ENCODE measurements around the gene SMAD3.
"Not testable (repeated sequence)": the region's sequence is repeated elsewhere in the genome, so short reads cannot be mapped to it uniquely, and the experiment has no call there.

DNA sequence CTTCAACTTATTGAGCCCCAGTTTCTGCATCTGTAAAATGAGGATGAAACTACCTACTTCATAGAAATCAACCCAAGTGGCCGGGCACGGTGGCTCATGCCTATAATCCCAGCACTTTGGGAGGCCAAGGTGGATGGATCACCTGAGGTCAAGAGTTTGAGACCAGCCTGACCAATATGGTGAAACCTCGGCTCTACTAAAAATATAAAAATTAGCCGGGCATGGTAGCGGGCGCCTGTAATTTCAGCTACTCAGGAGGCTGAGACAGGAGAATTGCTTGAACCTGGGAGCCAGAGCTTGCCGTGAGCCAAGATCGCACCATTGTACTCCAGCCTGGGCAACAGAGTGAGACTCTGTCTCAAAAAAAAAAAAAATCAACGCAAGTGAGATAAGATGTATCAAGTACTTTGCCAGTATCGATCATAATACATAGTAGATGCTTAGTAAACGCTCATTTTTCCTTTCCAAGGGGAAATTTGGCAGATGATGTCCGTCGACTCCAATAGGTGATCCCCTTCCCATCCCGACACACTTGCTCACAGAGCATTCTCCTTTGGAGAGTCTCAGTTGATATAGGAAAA lies 10.2 kb downstream of the SMAD3 start:
- TF ChIP-seq EZH2 (IDR thresholded peaks at IDR 0.05; ENCODE audit: insufficient read depth, poor library complexity, severe bottlenecking); EZH2phosphoT487 (IDR thresholded peaks at IDR 0.05; ENCODE audit: insufficient read depth, low read depth): not testable (repeated sequence)
